ENCODE measurements around the gene USP53.
"Not testable (repeated sequence)": the region's sequence is repeated elsewhere in the genome, so short reads cannot be mapped to it uniquely, and the experiment has no call there.

USP53 gene

GRCh38 chr4:119328695-119329094, 116.2 kb downstream of the USP53 start:
- no peak for DNase-seq

- no peak for DNase-seq
These were observed 117.5 kb downstream of the USP53 start for GRCh38 chr4:119329835-119330620.

- not testable (repeated sequence) for DNase-seq
These were observed 123.9 kb downstream of the USP53 start for GRCh38 chr4:119336332-119336979.

- no peak for DNase-seq
These were observed 124.5 kb downstream of the USP53 start for GRCh38 chr4:119337010-119337409.

- peak; percentile 10 to 40 for DNase-seq
These were observed 127.4 kb downstream of the USP53 start for GRCh38 chr4:119339895-119340294.

GRCh38 chr4:119343293-119343692, 130.8 kb downstream of the USP53 start:
- not testable (repeated sequence) for DNase-seq

All from NCI-H526 (cell line).